AG04450 (cell line): ENCODE data around the gene FABP7. TPM values are rescaled to one million over a fixed set of nuclear protein-coding genes. Genes with fewer than 3 reads are reported as not detected.

Experiments used
- CTCF ChIA-PET: fragments of 300-600, 350-600 bp; formaldehyde crosslinking; extraction: SDS; loops from one replicate; lab custom pipeline; 2022; ENCODE audit warnings: antibody characterized with exemption, inconsistent platforms; lab: Charles Lee
- POLR2A ChIA-PET: fragments of 350-600 bp; formaldehyde crosslinking; extraction: SDS; loops from one replicate; lab custom pipeline; 2021; ENCODE audit warnings: antibody characterized with exemption, inconsistent platforms; lab: Yijun Ruan, JAX
- DNase-seq: peaks from one replicate; pipeline ENCODE4 v3.0.0-alpha.2; 2011; ENCODE audit warnings: low read depth, low spot score
- H3K27ac ChIP-seq: one replicate; pipeline ENCODE4 v1.5.1; 2012; ENCODE audit warnings: low read depth, low read length, control low read depth
- H3K27me3 ChIP-seq: one replicate; pipeline ENCODE4 v1.6.0; 2012; ENCODE audit warnings: low read length; ENCODE audit not compliant: control insufficient read depth, insufficient read depth
- H3K4me3 ChIP-seq: 2 replicates; pipeline ENCODE4 v1.5.1; 2011; ENCODE audit warnings: mild to moderate bottlenecking, low read depth, low read length, control low read depth
- H3K9me3 ChIP-seq: 2 replicates; pipeline ENCODE4 v1.5.1; 2012; ENCODE audit warnings: low read length; ENCODE audit not compliant: control insufficient read depth, insufficient read depth
- CTCF ChIP-seq: IDR thresholded peaks from 2 replicates; pipeline ENCODE4 v1.5.1; 2011; ENCODE audit warnings: low read depth, low read length, control low read depth, inconsistent platforms
- polyA plus RNA-seq: library from polyadenylated mRNA; depleted of rRNA; stranded (reverse); fragments of >200 nt; gene quantifications from 2 replicates; pipeline ENCODE4 v1.2.3, GENCODE V29; 2011

FABP7 gene
- polyA plus RNA-seq, 1 experiment, result not detected

GRCh38 chr6:122817766-122818165, 38.2 kb downstream of the FABP7 start:
- ChIA-PET POLR2A (no interaction called here), CTCF (interaction anchor here (0.6 to 1.3 kb wide), 3 partner anchors 19 to 365 kb away, joined by 3 to 4 read pairs (median 4); no protein-coding TSS in a partner anchor)
- no peaks in the 10 kb centered on the region for H3K27me3 ChIP-seq
- no peak for DNase-seq
- no peaks in the 10 kb centered on the region for H3K9me3 ChIP-seq
- no peak overlapping the region for H3K4me3 ChIP-seq
- no peak for TF ChIP-seq CTCF
- H3K27ac ChIP-seq, result no peak overlapping the region

DNA sequence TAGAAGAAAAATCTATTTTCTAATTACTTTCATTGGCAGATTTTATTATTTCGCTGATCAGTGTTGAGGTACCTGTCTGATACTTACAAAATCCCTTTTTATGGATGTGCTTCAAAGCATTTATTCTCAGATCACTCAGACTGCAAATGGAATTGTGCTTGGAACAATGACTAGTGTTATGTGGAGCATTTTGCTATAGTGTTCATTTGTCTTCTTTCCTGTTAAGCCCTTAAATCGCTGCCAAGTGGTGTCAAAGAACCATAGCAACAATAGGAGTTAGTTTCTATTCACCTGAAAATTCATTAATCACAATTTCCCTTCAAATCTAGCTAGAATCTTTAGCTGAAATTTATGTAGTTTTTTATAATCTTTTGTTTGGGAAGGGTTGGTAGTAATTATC, 39.4 kb downstream of the FABP7 start:
- TF ChIP-seq CTCF, result no peak
- H3K27me3 ChIP-seq, result no peaks in the 10 kb centered on the region
- H3K4me3 ChIP-seq, result no peak overlapping the region
- H3K9me3 ChIP-seq, result no peaks in the 10 kb centered on the region
- POLR2A ChIA-PET, result no interaction called here
- no peak overlapping the region for H3K27ac ChIP-seq
- no peak for DNase-seq
- CTCF ChIA-PET, result interaction anchor here (1.0 to 1.3 kb wide), 2 partner anchors 21 to 29 kb away, joined by 4 read pairs; partner anchors contain the start of gene SMPDL3A

DNA sequence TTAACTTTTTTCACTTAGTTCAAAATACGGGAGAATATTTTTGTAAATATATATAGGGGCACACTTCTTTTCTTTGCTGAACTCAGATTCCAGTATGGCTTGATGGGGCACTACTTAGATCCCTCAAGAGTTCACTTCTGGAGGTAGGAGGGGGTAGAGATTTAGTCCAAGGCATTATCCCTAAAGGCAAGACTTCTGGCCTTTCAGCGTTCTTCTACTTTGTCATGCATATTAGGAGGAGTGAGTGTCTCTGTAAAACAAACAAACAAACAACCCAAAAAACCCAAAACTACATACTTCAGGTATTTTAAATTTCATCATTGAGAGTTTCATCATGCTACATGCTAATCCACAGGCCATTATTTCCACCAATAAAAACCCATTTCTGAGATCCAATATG, 41.6 kb downstream of the FABP7 start:
- H3K27me3 ChIP-seq, result no peaks in the 10 kb centered on the region
- H3K4me3 ChIP-seq, result no peak overlapping the region
- TF ChIP-seq CTCF, result no peak
- CTCF ChIA-PET, result no interaction called here
- no peaks in the 10 kb centered on the region for H3K9me3 ChIP-seq
- DNase-seq, result no peak
- POLR2A ChIA-PET, result no interaction called here
- H3K27ac ChIP-seq, result no peak overlapping the region

DNA sequence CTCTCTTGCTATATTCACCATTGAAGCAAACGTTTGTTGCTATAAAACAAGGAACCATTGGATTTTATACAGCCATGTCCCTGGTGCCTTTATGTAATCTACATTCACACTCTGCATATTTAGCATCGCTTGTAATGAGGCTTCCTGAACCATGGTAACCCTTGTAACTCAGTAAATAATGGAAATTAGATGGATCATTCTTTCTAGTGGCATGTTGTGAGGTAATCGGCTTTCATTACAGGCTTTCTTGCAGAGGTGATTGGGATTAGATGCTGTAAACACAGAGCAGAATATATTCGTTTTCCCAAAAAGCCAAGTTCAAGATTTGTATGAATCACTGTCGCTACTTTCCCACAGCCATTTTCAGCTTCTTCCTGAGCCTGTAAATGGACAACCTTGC, 45.6 kb downstream of the FABP7 start:
- ChIA-PET POLR2A (no interaction called here), CTCF (interaction anchor here (1.0 to 2.1 kb wide), 3 partner anchors 13 to 94 kb away, joined by 3 to 7 read pairs (median 5); no protein-coding TSS in a partner anchor)
- TF ChIP-seq CTCF, result no peak
- DNase-seq, result no peak
- no peak overlapping the region for H3K27ac ChIP-seq
- no peak overlapping the region for H3K4me3 ChIP-seq
- H3K9me3 ChIP-seq, result no peaks in the 10 kb centered on the region
- peaks cover 4% of the 10 kb centered on the region for H3K27me3 ChIP-seq

GRCh38 chr6:122829456-122829855, 49.9 kb downstream of the FABP7 start:
- no peak for TF ChIP-seq CTCF
- POLR2A ChIA-PET, result no interaction called here
- Histone ChIP-seq H3K4me3 (no peak overlapping the region), H3K27me3 (peaks cover 4% of the 10 kb centered on the region), H3K27ac (no peak overlapping the region), H3K9me3 (no peaks in the 10 kb centered on the region)
- DNase-seq, result no peak
- CTCF ChIA-PET, result interaction anchor here (0.6 to 2.3 kb wide), 4 partner anchors 9 to 103 kb away, joined by 3 to 13 read pairs (median 6); no protein-coding TSS in a partner anchor
